HFFc6 (cell line): ENCODE data around the gene SEC14L1. TPM values are rescaled to one million over a fixed set of nuclear protein-coding genes. Genes with fewer than 3 reads are reported as not detected.
"Not testable (repeated sequence)": the region's sequence is repeated elsewhere in the genome, so short reads cannot be mapped to it uniquely, and the experiment has no call there.

Source experiments
- DNase-seq: peaks from one replicate; pipeline ENCODE4 v3.0.0-alpha.2; 2018
- H3K27ac Mint-ChIP-seq: 2 replicates; pipeline ENCODE4 v1.8.0; 2020; ENCODE audit warnings: mild to moderate bottlenecking, mixed read lengths
- H3K27me3 Mint-ChIP-seq: 2 replicates; pipeline ENCODE4 v1.8.0; 2021; ENCODE audit warnings: mild to moderate bottlenecking, moderate library complexity, mixed read lengths; ENCODE audit not compliant: insufficient read depth
- H3K36me3 Mint-ChIP-seq: 2 replicates; pipeline ENCODE4 v1.8.0; 2021; ENCODE audit warnings: low read depth, mixed read lengths
- H3K4me1 Mint-ChIP-seq: 2 replicates; pipeline ENCODE4 v1.8.0; 2020; ENCODE audit warnings: low read depth, mixed read lengths
- H3K4me3 Mint-ChIP-seq: 2 replicates; pipeline ENCODE4 v1.8.0; 2020; ENCODE audit warnings: mild to moderate bottlenecking, moderate library complexity, mixed read lengths
- H3K9me3 Mint-ChIP-seq: 2 replicates; pipeline ENCODE4 v1.8.0; 2020; ENCODE audit warnings: mild to moderate bottlenecking, mixed read lengths
- CTCF ChIP-seq: fragments of 200-600 bp; sonication (generic); IDR thresholded peaks from 2 replicates; pipeline ENCODE4 v1.5.0; 2021; ENCODE audit warnings: antibody characterized with exemption, mild to moderate bottlenecking
- total RNA-seq, 6 experiments: library from RNA; stranded (reverse); fragmentation: NEBNext Ultra II Directional; extraction: Animal tissue kit (Norgen Biotek cat#: 25700); gene quantifications; 2 replicates in 1 of 6; 3 replicates in 5 of 6; pipeline ENCODE4 v1.2.3, GENCODE V29; 2021

The SEC14L1 gene
- total RNA-seq, 6 experiments from 2014 or later, result 63.0 to 91.4 (median 75.0) TPM

GRCh38 chr17:77248216-77249114 is 107.7 kb downstream of the SEC14L1 start:
- H3K27ac Mint-ChIP-seq, result no peak overlapping the region
- H3K4me1 Mint-ChIP-seq, result peaks cover 33% of the 10 kb centered on the region
- no peaks in the 10 kb centered on the region for H3K9me3 Mint-ChIP-seq
- no peak for DNase-seq
- no peaks in the 10 kb centered on the region for H3K36me3 Mint-ChIP-seq
- H3K27me3 Mint-ChIP-seq, result no peaks in the 10 kb centered on the region; the same call in 1 of the 2 replicates
- peak overlapping the region; percentile 20; the same call in 1 of the 2 replicates for H3K4me3 Mint-ChIP-seq
- no peak for TF ChIP-seq CTCF

GRCh38 chr17:77251622-77252183 is 110.9 kb downstream of the SEC14L1 start:
- Mint-ChIP-seq H3K4me1 (peaks cover 60% of the 10 kb centered on the region), H3K36me3 (no peaks in the 10 kb centered on the region), H3K9me3 (no peaks in the 10 kb centered on the region), H3K27ac (no peak overlapping the region), H3K4me3 (no peak overlapping the region), H3K27me3 (no peaks in the 10 kb centered on the region; the same call in 1 of the 2 replicates)
- TF ChIP-seq CTCF, result no peak
- no peak for DNase-seq

DNA sequence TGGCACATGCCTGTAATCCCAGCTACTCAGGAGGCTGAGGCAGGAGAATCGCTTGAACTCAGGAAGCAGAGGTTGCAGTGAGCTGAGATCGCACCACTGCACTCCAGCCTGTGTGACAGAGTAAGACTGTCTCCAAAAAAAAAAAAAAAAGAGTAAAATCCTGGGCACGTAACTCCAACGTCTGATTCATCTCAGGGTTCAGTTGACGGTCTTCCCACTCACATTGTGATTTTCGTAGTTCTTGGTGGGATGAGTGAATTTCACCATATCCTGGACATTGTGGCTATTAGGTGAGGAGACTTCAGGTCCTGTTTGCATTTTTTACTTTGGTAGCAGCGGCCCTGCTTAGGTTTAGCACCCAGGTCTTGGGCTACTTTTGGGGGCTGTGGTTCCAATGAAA is 111.5 kb downstream of the SEC14L1 start:
- not testable (repeated sequence) for H3K27me3 Mint-ChIP-seq, H3K4me3 Mint-ChIP-seq, H3K9me3 Mint-ChIP-seq, H3K36me3 Mint-ChIP-seq
- peak; percentile 18 for DNase-seq
- peak overlapping the region; percentile 51; the same call in 1 of the 2 replicates for H3K27ac Mint-ChIP-seq
- peaks cover 60% of the 10 kb centered on the region for H3K4me1 Mint-ChIP-seq

- no peak for DNase-seq
- TF ChIP-seq CTCF, result no peak
- H3K4me3 Mint-ChIP-seq, result no peak overlapping the region
- peak overlapping the region; percentile 19; the same call in 1 of the 2 replicates for H3K27ac Mint-ChIP-seq
- no peaks in the 10 kb centered on the region; the same call in 1 of the 2 replicates for H3K27me3 Mint-ChIP-seq
- H3K36me3 Mint-ChIP-seq, result no peaks in the 10 kb centered on the region
- no peaks in the 10 kb centered on the region for H3K9me3 Mint-ChIP-seq
- H3K4me1 Mint-ChIP-seq, result peaks cover 56% of the 10 kb centered on the region
Measured at GRCh38 chr17:77253611-77254051, 112.9 kb downstream of the SEC14L1 start.

DNA sequence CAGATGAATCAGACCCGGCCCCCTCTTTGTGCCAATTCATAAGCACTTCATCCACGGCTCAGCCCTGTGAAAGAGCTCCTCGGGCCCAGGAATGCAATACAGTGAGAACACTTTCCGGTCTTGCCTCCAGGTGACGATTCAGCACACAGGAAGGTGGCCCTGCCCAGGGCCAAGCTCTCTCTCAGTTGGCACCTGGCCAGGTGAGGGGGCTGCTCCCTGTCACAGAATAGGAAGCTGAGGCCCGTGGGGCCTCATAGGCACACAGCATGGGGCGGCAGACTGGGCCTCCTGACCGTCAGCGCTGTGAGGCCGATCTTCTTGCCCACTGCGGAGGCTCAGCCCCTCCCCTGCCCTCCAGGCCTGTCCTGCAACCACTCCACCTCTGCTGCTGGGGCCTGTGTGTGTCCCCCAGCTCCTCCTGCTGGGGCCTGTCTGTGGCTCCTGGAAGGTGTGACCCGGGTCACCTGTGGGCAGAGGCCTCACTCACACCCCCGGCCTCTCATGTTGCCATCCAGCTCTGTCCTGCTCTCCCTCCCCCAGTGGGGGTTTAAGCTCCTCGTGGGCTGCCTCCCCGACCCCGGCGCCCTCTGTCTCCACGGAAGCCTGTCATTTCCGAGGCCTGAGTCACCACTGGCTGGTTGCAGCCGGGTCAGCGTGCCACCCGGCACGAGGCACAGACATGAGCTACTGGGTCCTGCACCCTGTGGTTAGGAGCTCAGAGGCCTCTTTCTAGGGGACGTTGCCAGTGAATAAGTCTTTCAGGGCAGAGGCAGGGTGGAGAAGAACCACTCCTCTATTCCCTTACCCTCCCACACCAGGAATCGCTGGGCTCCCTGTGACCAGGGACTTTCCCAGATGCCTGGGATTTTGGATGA is 114.4 kb downstream of the SEC14L1 start:
- H3K36me3 Mint-ChIP-seq, result no peaks in the 10 kb centered on the region
- H3K27me3 Mint-ChIP-seq, result no peaks in the 10 kb centered on the region; the same call in 1 of the 2 replicates
- no peak for TF ChIP-seq CTCF
- peak; percentile 94 for DNase-seq
- H3K4me3 Mint-ChIP-seq, result peak overlapping the region; percentile 68
- H3K9me3 Mint-ChIP-seq, result no peaks in the 10 kb centered on the region
- H3K27ac Mint-ChIP-seq, result peak overlapping the region; percentile 96
- H3K4me1 Mint-ChIP-seq, result peaks cover 46% of the 10 kb centered on the region

- H3K4me3 Mint-ChIP-seq, H3K9me3 Mint-ChIP-seq, DNase-seq, H3K36me3 Mint-ChIP-seq, H3K27me3 Mint-ChIP-seq: not testable (repeated sequence)
- Mint-ChIP-seq H3K27ac (peak overlapping the region; percentile 36; the same call in 1 of the 2 replicates), H3K4me1 (peaks cover 46% of the 10 kb centered on the region)
Measured at GRCh38 chr17:77255970-77256369, 115.2 kb downstream of the SEC14L1 start.
